Activated T-helper 2 cell treated with anti-CD3 and anti-CD28 coated beads, Interferon-gamma antibody, Interleukin-2, Interleukin-4, amounts not matched to agents 10 μg/mL and 5 μg/mL and 100 μg/mL, durations not matched to agents 14 hours and 24 hours and 36 hours (primary cell): ENCODE data around the gene RASSF6. TPM values are rescaled to one million over a fixed set of nuclear protein-coding genes. Genes with fewer than 3 reads are reported as not detected.
"Not testable (repeated sequence)": the region's sequence is repeated elsewhere in the genome, so short reads cannot be mapped to it uniquely, and the experiment has no call there.

ENCODE experiments used
- DNase-seq: peaks from one replicate; pipeline ENCODE4 v3.0.0; 2021; ENCODE audit warnings: low spot score
- H3K27ac Mint-ChIP-seq: one replicate; pipeline ENCODE4 v1.8.0; 2021; ENCODE audit warnings: mixed read lengths
- H3K27me3 Mint-ChIP-seq: one replicate; pipeline ENCODE4 v1.8.0; 2021; ENCODE audit warnings: low read depth, mixed read lengths
- H3K36me3 Mint-ChIP-seq: one replicate; pipeline ENCODE4 v1.8.0; 2021; ENCODE audit warnings: low read depth, mixed read lengths
- H3K4me1 Mint-ChIP-seq: one replicate; pipeline ENCODE4 v1.8.0; 2021; ENCODE audit warnings: low read depth, mixed read lengths
- H3K4me3 Mint-ChIP-seq: one replicate; pipeline ENCODE4 v1.8.0; 2021; ENCODE audit warnings: low read depth, mild to moderate bottlenecking, moderate library complexity, mixed read lengths
- H3K9me3 Mint-ChIP-seq: one replicate; pipeline ENCODE4 v1.8.0; 2021; ENCODE audit warnings: mixed read lengths
- intact Hi-C: fragments of 100-400 bp; cut with micrococcal nuclease; formaldehyde crosslinking; loops from one replicate; pipeline ENCODE4 v1.15.1; 2023
- total RNA-seq: library from RNA; stranded (reverse); gene quantifications from 2 replicates; pipeline ENCODE4 v1.2.3, GENCODE V29; 2022

Gene RASSF6
- total RNA-seq, 1 donor from 2014 or later: not detected

GRCh38 chr4:73648478-73648877 is 28.2 kb upstream of the RASSF6 start:
- H3K27ac Mint-ChIP-seq: no peak overlapping the region
- no peaks in the 10 kb centered on the region for H3K9me3 Mint-ChIP-seq
- H3K4me3 Mint-ChIP-seq: no peak overlapping the region
- no peak for DNase-seq
- intact Hi-C loops: no loop called here
- peaks cover 7% of the 10 kb centered on the region for H3K27me3 Mint-ChIP-seq
- H3K36me3 Mint-ChIP-seq: no peaks in the 10 kb centered on the region
- H3K4me1 Mint-ChIP-seq: no peaks in the 10 kb centered on the region

- intact Hi-C loops: no loop called here
- no peak overlapping the region for H3K27ac Mint-ChIP-seq
- no peak for DNase-seq
- H3K36me3 Mint-ChIP-seq: no peaks in the 10 kb centered on the region
- no peaks in the 10 kb centered on the region for H3K9me3 Mint-ChIP-seq
- no peak overlapping the region for H3K4me3 Mint-ChIP-seq
- H3K27me3 Mint-ChIP-seq: peaks cover 7% of the 10 kb centered on the region
- H3K4me1 Mint-ChIP-seq: no peaks in the 10 kb centered on the region
Observed at GRCh38 chr4:73646117-73646516, 25.9 kb upstream of the RASSF6 start.

- Mint-ChIP-seq H3K4me3 (no peak overlapping the region), H3K4me1 (no peaks in the 10 kb centered on the region), H3K27ac (no peak overlapping the region), H3K9me3 (peaks cover 4% of the 10 kb centered on the region), H3K36me3 (no peaks in the 10 kb centered on the region), H3K27me3 (no peaks in the 10 kb centered on the region)
- no peak for DNase-seq
- intact Hi-C loops: no loop called here
Observed at GRCh38 chr4:73631565-73632226, 11.5 kb upstream of the RASSF6 start.

- H3K36me3 Mint-ChIP-seq, H3K27me3 Mint-ChIP-seq, DNase-seq, intact Hi-C loops, H3K27ac Mint-ChIP-seq, H3K9me3 Mint-ChIP-seq, H3K4me1 Mint-ChIP-seq, H3K4me3 Mint-ChIP-seq: not testable (repeated sequence)
Observed at GRCh38 chr4:73628834-73629233, 8.6 kb upstream of the RASSF6 start.

GRCh38 chr4:73621357-73621756 is 1.1 kb upstream of the RASSF6 start:
- DNase-seq: no peak
- H3K4me1 Mint-ChIP-seq: peaks cover 1% of the 10 kb centered on the region
- peaks cover 11% of the 10 kb centered on the region for H3K27me3 Mint-ChIP-seq
- intact Hi-C loops: no loop called here
- H3K36me3 Mint-ChIP-seq: no peaks in the 10 kb centered on the region
- H3K27ac Mint-ChIP-seq: no peak overlapping the region
- no peaks in the 10 kb centered on the region for H3K9me3 Mint-ChIP-seq
- no peak overlapping the region for H3K4me3 Mint-ChIP-seq

GRCh38 chr4:73619346-73619745 is 890 bp downstream of the RASSF6 start:
- intact Hi-C loops: no loop called here

GRCh38 chr4:73617256-73617655 is 3.0 kb downstream of the RASSF6 start:
- Mint-ChIP-seq H3K9me3 (no peaks in the 10 kb centered on the region), H3K36me3 (no peaks in the 10 kb centered on the region), H3K4me1 (peaks cover 1% of the 10 kb centered on the region), H3K27me3 (peaks cover 14% of the 10 kb centered on the region), H3K4me3 (no peak overlapping the region), H3K27ac (no peak overlapping the region)
- no peak for DNase-seq
- intact Hi-C loops: no loop called here

More at GRCh38 chr4:73619346-73619745, 890 bp downstream of the RASSF6 start:
- H3K4me1 Mint-ChIP-seq: peaks cover 1% of the 10 kb centered on the region
- H3K9me3 Mint-ChIP-seq: no peaks in the 10 kb centered on the region
- no peak for DNase-seq
- H3K36me3 Mint-ChIP-seq: no peaks in the 10 kb centered on the region
- H3K4me3 Mint-ChIP-seq: no peak overlapping the region
- no peak overlapping the region for H3K27ac Mint-ChIP-seq
- peaks cover 11% of the 10 kb centered on the region for H3K27me3 Mint-ChIP-seq

GRCh38 chr4:73615613-73616012 is 4.6 kb downstream of the RASSF6 start:
- DNase-seq: no peak
- Mint-ChIP-seq H3K4me3 (no peak overlapping the region), H3K9me3 (no peaks in the 10 kb centered on the region), H3K4me1 (peaks cover 1% of the 10 kb centered on the region), H3K27me3 (peaks cover 15% of the 10 kb centered on the region), H3K36me3 (no peaks in the 10 kb centered on the region), H3K27ac (no peak overlapping the region)
- intact Hi-C loops: no loop called here

- no peaks in the 10 kb centered on the region for H3K36me3 Mint-ChIP-seq
- no peaks in the 10 kb centered on the region for H3K4me1 Mint-ChIP-seq
- no peak for DNase-seq
- intact Hi-C loops: no loop called here
- H3K9me3 Mint-ChIP-seq: no peaks in the 10 kb centered on the region
- no peak overlapping the region for H3K4me3 Mint-ChIP-seq
- no peak overlapping the region for H3K27ac Mint-ChIP-seq
- H3K27me3 Mint-ChIP-seq: peaks cover 12% of the 10 kb centered on the region
Observed at GRCh38 chr4:73614311-73614867, 5.8 kb downstream of the RASSF6 start.

- Mint-ChIP-seq H3K27ac (no peak overlapping the region), H3K27me3 (peaks cover 10% of the 10 kb centered on the region), H3K4me1 (no peaks in the 10 kb centered on the region), H3K9me3 (no peaks in the 10 kb centered on the region), H3K36me3 (no peaks in the 10 kb centered on the region), H3K4me3 (no peak overlapping the region)
- intact Hi-C loops: no loop called here
- DNase-seq: no peak
Observed at GRCh38 chr4:73613130-73613529, 7.1 kb downstream of the RASSF6 start.

- H3K4me3 Mint-ChIP-seq: no peak overlapping the region
- H3K9me3 Mint-ChIP-seq: no peaks in the 10 kb centered on the region
- H3K4me1 Mint-ChIP-seq: no peaks in the 10 kb centered on the region
- no peak overlapping the region for H3K27ac Mint-ChIP-seq
- no peaks in the 10 kb centered on the region for H3K36me3 Mint-ChIP-seq
- no peak for DNase-seq
- H3K27me3 Mint-ChIP-seq: peaks cover 13% of the 10 kb centered on the region
- intact Hi-C loops: no loop called here
Observed at GRCh38 chr4:73612032-73612431, 8.2 kb downstream of the RASSF6 start.

- no peak for DNase-seq
- H3K4me1 Mint-ChIP-seq: peaks cover 5% of the 10 kb centered on the region
- H3K4me3 Mint-ChIP-seq: no peak overlapping the region
- no peaks in the 10 kb centered on the region for H3K36me3 Mint-ChIP-seq
- no peaks in the 10 kb centered on the region for H3K9me3 Mint-ChIP-seq
- H3K27me3 Mint-ChIP-seq: peaks cover 13% of the 10 kb centered on the region
- intact Hi-C loops: no loop called here
- no peak overlapping the region for H3K27ac Mint-ChIP-seq
Observed at GRCh38 chr4:73609706-73610105, 10.5 kb downstream of the RASSF6 start.

GRCh38 chr4:73608689-73609594 is 11.3 kb downstream of the RASSF6 start:
- no peak for DNase-seq
- H3K27ac Mint-ChIP-seq: no peak overlapping the region
- intact Hi-C loops: no loop called here
- peaks cover 13% of the 10 kb centered on the region for H3K27me3 Mint-ChIP-seq
- H3K9me3 Mint-ChIP-seq: no peaks in the 10 kb centered on the region
- no peaks in the 10 kb centered on the region for H3K36me3 Mint-ChIP-seq
- H3K4me1 Mint-ChIP-seq: peaks cover 5% of the 10 kb centered on the region
- H3K4me3 Mint-ChIP-seq: no peak overlapping the region
